Islet of Langerhans (tissue), 1 donor: ENCODE results near the gene SCUBE3.

ENCODE experiments used
- FAIRE-seq: peaks from one replicate; lab custom pipeline; 2011; peaks lifted over from hg19 to GRCh38; lab: Jason Lieb, UNC

The SCUBE3 gene

DNA sequence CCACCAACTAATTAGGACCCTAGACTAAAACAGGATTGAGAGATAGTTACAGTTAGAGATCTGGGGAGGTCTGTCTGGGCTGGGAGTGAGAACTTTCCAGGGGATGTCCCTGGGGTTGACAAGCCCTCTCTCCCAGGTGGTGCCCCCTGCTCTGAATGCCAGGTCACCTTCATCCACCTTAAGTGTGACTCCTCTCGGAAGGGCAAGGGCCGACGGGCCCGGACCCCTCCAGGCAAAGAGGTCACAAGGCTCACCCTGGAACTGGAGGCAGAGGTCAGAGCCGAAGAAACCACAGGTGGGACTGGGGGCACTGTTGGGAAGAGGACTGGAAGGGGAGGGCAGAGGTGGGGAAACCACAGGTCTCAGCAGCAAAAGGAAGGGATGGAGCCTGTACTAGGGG is 28.7 kb downstream of the SCUBE3 start:
- FAIRE-seq = no peak

DNA sequence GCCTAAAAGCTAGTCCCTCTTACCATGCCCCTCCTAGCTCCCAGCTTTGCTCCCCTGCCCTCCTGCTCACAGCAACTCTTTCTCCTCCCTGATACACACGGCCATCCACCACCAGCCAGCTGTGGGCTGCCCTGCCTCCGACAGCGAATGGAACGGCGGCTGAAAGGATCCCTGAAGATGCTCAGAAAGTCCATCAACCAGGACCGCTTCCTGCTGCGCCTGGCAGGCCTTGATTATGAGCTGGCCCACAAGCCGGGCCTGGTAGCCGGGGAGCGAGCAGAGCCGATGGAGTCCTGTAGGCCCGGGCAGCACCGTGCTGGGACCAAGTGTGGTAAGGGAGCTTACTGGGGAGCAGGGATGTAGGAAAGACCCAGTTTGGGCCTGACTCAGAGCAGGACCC is 29.1 kb downstream of the SCUBE3 start:
- no peak for FAIRE-seq

DNA sequence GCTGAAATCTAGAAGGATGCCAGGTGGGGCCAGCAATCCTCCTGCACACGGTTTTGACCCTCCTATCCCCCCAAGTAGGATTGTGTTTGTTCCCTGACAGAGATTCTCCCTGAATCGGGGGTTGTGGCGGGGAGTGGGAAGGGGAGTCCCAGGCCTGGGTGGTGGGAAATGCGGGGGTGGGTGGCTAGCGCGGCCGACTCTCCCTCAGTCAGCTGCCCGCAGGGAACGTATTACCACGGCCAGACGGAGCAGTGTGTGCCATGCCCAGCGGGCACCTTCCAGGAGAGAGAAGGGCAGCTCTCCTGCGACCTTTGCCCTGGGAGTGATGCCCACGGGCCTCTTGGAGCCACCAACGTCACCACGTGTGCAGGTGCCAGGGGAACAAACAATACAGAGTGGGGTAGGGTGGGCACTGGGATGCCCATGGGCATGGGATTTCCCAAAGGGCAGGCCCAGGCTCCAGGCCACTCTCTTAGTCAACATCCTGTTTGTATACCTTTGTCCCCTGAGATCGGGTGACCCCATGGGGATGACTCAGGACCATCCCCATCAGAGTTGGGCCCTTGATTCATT is 29.7 kb downstream of the SCUBE3 start:
- no peak for FAIRE-seq

DNA sequence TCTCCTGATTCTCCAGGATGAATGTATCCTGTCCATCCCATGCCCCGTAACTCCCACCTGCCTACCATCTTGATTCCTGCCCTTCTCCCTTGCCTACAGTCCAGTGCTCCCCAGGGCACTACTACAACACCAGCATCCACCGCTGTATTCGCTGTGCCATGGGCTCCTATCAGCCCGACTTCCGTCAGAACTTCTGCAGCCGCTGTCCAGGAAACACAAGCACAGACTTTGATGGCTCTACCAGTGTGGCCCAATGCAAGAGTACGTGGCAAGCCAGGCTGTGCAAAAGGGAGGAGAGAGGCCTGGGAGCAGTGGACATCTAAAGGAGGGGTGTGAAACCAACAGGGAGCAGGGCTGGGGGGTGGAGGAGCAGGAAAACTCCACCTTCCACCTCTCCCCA is 30.8 kb downstream of the SCUBE3 start:
- FAIRE-seq = no peak

DNA sequence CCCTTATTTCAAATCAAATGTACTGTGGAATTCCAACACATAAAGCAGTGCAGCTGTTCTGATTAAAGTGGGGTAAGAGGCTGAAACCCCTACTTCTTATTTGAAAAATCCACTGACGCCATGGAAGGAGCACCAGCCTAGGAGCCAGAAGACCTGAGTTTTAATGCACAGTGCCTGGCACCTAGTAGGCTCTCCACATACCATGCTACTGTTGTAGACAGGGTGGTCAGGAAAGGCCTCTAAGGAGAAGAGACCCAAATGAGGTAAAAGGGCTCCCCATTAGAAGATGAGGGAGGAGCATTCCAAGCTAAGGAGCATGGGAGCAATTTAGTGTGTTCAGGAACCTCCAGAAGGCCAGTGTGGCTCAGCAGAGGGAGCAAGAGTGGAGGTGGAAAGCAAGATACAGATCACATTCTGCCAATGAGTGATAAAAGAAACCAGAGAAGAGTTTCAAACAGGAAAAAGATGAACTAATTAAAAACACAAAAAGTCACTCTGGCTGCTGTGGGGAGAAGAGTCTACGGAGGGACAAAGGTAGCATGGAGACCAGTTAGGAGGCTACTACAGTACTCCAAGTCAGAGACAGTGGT is 34.0 kb downstream of the SCUBE3 start:
- no peak for FAIRE-seq

DNA sequence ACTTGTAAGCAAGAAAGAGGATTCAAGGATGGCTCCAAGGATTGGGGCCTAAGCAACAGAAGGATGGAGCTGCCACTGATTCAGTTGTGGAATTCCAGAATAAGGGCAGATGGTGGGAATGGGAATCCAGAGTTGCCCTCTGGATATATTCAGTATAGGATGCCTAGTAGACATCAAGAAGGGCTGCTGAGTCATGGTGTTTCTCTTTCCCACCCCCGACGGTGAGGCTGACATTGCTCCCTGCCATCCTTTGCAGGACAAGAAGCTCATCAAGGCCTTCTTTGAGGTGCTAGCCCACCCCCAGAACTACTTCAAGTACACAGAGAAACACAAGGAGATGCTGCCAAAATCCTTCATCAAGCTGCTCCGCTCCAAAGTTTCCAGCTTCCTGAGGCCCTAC is 34.5 kb downstream of the SCUBE3 start:
- no peak for FAIRE-seq

DNA sequence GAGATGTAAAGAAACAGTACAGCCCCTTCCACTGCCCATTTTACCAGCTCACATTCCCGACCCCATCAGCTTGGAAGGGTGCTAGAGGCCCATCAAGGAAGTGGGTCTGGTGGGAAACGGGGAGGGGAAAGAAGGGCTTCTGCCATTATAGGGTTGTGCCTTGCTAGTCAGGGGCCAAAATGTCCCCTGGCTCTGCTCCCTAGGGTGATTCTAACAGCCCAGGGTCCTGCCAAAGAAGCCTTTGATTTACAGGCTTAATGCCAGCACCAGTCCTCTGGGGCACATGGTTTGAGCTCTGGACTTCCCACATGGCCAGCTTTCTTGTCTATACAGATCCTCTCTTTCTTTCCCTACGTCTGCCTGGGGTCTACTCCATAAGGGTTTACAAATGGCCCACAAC is 35.2 kb downstream of the SCUBE3 start:
- FAIRE-seq = no peak

DNA sequence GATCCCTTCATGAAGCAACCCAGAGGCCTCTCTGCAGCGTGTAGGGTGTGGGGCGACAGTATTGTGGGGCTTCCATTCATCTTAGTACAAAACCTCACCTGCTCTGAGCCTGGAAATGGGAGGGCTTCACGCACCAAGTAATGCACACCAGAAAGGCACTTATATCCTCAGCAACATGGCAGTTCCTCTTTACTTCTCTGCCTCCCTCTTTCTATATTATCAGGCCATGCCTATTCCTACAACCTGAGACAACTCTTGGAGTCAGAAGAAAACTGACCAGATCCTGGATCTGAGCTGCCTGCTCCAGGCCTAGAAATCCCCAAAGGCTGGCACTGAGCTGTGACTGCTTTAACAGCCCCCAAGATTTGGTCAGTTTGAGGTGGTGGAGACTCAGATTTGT is 38.2 kb downstream of the SCUBE3 start:
- FAIRE-seq = no peak

DNA sequence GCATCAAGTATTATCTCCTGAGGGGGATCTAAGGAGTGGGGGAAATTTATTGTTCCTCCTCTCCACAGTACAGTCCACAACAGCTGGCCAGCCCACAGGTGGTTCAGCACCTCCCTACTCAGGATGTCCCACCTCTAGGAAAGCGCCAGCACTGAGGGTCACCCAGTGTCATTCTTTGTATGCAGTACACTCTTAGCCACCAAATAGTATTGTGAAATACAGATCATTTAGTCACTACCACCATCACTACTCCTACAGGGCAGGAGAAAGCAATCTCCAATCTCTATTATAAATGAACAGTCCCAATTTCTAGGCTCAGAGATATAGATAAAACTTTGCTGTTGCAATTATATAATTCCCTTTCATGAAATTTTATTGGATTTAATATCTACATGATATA is 39.5 kb downstream of the SCUBE3 start:
- FAIRE-seq = no peak

DNA sequence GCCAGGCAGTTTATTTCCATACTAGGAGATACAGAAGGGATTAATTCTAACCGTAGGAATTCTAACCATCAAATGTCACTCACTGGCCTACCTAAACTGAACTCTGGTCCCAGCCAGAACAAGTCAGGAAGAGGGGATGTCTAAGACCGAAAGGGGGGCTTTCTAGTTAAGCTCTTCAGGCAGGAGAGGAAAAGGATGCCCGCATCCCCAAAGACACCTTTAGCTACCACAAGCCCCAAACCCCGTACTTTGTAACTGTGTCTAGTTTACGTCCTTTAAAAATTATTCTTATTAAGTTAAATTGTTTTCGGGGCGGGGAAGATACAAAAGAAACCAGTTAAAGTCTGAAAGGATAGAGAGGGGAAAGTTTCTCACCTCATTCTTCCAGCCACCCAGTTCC is 44.6 kb downstream of the SCUBE3 start:
- FAIRE-seq = no peak

DNA sequence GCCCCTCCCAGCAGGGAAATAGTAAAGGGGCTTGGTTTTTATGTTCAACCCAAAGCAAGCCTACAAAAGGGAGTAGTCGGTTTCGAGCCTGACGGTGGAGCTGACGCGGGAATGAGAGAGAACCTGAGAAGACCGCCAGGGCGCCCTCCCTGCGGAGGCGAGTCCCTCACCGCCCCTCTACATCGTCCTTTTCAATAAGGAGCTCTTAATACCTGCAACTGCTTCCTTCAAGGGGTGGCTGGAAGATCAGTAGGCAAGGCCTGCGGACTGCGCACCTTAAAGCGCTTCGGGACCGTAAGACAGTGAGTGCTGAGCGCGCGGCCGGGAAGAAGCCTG is 45.1 kb downstream of the SCUBE3 start:
- FAIRE-seq = no peak

DNA sequence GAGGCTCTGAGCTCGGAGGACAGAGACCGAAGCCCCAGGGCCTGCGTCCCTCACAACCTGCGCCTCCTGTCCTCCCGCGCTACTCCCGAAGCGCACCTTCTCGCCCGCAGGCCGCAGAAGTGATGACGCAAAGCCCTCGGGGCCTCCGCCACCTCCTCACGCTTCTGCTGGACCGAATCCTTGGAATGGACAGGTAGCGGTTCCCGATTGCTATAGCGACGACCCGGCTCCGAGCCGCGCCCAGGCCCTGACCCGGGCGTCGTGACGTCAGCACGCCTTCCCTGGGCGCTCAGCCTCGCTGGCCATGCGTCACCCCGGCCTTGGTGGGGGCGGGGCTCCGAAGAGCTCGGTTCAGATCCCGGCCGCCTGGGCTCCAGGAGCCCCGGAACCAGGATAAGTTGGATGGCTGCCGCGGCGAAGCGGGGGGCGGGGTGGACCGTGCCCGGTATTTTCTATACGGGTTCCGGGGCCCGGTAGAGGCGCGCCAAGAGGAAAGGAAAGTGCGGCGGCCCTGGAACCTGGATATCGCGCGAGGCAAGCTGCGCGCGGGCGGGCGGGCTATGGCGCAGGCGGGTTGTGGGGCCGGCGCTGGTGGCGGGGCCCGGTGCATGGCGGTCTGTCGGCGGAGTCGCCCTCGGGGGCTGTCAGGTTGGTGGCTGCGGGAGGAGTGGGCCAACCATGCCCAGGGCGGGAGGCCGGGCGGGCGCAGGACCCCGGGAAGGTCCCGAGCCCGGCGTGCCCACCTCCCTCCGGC is 45.6 kb downstream of the SCUBE3 start, which contains the start of gene ZNF76:
Gene ZNF76 (plus strand): TSS at position 542 of the 754 bp plus-strand sequence. CDS start 21,417 bp downstream, outside the sequence.
- no peak for FAIRE-seq

DNA sequence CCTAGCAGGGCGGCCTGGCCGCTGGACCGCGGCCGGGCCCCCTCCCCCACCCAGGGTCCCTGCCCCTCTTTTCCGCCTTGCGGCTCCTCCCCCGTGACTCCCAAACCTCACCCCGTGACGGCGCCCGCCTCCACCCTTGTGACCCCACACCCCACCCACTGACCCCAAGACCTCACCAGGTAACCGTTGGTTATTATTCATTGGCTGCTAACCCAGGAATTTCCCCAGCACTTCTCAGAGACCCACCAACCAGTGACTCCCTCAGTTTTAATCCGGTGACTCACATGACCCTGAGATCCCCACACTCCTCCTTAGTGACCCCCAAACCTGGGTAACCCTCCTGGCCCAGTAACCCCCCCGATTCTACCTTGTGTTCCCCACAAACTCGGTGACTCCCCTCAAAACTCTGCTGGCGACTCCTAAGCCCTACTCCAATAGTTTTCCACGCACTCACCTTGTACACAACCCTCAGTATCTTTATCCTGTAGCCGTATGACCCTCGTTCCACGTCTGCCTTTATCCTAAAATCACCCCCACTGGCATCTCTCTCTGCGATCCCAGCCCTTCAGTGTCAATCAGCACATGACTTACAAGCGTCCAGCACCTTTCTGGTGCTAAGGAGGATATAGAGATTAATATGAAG is 46.3 kb downstream of the SCUBE3 start:
- no peak for FAIRE-seq

DNA sequence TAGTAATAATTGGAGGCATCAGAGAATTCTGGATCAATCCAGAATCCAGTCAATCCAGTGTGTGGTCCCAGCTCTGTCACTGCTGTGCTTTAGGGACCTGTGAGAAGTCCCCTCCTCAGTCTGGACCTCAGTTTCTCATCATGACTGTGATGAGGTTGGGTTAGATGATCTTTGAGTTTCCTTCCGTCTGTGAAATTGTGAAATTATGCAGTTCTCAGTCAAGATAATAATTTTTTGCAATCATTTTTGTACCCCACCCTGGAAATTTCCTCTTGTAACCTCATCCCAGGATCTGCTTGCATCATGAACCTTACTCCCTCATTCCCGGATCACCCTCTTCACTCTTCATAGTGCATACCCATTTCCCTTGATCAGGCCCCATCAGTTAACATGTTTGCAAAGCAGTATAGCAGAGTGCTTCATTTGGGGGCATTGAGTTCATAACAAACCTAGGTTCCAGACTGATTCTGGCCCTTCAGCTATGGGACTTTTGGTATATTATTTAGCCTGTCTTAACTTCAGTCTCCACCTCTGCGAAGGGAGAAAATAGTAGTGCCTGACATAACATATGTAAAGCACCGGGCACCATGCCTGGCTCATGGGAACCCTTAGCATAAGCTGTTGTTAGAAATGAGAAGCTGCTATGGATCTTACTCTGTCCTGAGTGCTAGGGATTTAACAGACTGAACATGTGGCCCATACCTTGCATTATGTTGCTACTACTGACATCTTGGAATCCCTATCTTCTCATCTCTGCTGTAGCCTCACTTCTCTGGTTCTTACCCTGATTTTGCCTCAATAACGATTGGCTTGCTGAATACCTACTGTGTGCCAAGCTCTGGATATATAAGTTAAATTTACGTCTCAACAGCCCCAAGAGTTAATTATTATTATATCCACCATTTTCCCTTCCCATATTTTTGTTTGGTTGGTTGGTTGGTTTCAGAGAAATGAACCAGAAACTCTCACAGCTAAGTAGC is 47.1 kb downstream of the SCUBE3 start:
- no peak for FAIRE-seq

DNA sequence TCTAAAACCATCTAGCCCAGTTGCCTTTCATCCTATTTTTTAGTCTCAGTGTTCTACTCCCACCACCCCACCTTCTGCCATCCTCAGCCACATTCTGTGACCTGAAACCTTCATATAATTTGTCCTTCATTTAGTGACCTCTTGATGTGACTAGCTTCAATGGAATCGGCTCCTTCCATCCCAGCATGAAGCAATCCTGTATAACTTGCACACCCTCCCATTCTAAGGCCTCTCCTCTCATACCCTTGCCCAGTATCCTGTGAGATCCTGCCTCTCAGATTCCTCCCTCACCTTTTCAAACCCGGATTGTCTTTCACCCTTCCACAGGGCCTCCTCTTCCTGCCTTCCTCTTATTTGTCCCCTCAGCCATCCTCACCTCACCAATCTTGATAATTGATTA is 48.8 kb downstream of the SCUBE3 start:
- FAIRE-seq = no peak

DNA sequence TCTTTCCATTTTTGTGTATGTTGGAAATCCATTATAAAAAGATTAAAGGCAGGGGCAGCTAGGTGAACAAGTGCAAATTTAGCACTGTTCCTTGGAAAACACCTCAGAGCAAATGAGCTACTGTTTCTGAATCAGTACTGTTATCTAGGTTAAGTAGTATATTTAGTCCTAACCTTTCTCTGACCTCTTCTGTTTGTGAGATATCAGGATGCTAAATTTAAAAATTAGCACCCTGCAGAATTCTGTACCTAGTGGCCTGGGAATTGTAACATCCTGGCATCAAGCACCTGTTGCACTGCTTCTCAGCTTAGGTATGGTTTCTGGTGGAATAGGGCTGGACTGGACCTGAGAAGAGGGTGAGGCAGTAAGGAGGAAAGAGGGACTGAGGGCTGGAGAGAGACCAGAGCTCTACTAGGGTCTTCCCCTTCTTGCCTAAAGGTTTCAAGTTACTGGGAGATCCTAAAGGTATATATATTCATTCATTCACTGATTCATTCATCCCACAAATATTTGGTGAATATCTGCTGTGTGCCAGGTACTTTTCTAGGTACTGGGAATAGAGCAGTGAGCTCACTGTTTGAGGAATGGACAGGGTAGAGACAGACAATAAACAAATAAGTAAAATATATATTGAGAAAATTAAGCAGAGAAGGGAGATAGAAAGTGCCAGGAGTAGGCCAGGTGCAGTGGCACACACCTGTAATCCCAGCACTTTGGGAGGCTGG is 51.0 kb downstream of the SCUBE3 start:
- no peak for FAIRE-seq

DNA sequence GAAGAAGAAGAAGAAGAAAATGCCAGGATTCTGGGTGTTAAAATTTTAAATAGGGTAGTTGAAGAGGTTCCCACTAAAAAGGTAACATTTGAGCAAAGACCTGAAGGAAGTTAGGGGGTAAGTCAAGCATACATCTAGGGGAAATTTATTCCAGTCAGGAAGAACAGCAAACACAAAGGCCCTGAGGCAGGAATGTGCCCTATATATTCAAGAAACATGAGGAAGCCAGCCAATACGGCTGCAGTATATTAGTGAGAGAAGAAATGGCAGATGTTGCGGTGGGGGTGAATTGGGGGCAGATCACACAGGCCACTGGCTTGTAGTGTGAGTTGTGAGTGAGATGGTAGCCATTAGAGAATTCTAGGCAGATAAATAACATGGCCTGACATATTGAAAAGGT is 51.8 kb downstream of the SCUBE3 start:
- FAIRE-seq = no peak

DNA sequence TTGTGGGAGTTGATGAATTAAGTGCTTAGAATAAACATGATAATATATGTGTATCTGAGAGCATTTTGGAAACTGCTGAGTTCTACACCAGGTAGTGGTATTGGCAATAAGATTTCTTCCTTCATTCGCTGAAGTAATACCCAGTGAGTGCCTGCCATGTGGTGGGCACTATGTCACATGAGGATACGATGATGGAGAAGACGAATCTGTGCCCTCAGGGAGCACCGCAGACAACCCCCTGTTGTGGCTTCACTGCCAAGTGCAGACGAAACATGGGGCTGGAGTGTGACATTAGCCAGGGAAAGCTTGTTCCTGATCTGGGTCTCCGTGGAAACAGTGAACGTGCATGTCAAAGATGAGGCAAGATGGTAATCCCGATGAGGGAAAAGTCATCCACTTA is 53.7 kb downstream of the SCUBE3 start:
- FAIRE-seq = no peak

DNA sequence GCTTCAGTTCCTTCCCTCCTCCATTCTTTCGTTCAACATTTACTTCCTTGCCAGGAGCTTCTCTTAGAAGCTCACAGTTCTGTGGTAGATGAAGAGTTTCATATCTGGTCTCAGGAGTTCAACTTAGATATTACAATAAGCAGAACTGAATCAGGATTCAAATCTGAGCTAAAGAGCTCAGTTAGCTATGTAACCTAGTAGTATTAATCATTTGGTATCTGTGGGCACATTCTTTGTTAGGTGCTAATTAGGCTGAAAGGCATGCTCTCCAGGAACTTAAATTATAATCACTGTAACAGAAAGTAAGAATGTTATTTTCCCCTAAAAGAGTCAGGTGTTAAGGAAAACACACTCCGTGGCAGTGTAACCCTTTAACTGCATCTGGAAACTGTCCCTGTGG is 54.1 kb downstream of the SCUBE3 start:
- no peak for FAIRE-seq

DNA sequence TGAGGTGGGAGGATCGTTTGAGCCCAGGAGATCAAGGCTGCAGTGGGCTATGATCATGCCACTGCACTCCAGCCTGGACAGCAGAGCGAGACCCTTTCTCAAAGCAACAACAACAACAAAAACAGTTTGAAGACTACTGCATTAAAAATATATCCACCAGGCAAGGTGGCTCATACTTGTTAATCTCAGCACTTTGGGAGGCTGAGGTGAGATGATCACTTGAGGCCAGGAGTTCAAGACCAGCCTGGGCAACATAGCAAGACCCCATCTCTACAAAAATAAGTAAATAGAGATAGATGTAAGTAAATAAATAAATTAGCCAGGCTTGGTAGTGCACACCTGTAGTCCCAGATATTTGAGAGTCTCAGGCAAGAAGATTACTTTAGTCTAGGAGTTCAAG is 58.2 kb downstream of the SCUBE3 start:
- no peak for FAIRE-seq

DNA sequence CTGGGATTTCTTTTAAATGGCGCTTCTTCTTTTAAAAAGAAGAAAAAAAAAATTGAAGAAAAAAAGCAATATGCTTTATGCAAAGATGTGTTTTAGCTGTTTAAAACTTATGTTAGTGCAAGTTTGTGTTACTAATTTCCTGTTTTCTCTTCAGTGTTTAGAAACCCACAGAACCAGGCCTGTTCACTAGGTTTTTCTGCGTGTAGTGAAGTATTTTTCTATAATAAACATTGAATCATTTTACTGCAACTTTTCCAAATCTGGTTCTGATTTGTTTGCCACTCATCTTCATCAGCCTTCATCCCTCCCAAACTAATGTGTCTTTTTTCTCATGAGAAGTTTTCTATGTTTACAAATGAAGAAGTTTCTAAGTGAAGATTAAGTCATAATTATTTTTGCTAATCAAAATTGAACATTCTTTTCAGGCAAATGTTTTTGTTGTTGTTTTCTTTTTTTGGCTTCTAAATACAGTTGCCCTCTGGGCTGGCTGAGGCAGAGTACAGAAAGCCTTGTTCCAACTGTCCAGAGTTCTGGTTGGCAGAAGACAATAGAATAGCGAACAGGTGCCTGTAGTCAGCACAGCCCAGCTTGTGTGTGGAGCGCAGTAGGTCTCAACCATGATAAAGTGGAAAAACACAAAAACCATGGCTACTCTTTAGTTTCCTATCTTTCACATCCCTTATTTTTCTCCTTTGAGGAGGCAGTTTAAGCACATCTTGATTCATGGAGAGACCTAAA is 60.2 kb downstream of the SCUBE3 start:
- FAIRE-seq = no peak
